GM12878 (cell line): Measurements from ENCODE around the gene CACNA1G. TPM values are rescaled to one million over a fixed set of nuclear protein-coding genes. Genes with fewer than 3 reads are reported as not detected.

Experiments used
- ESRRA ChIP-seq: IDR thresholded peaks from 2 replicates; pipeline ENCODE4 v1.6.1; 2012; ENCODE audit warnings: mild to moderate bottlenecking, low read length, improper control_type of control experiment
- ETV6 ChIP-seq, 2 experiments: fragments of 450-650 bp in 1 of 2; IDR thresholded peaks in 1 of 2; conservative IDR thresholded peaks in 1 of 2; 2 replicates each; pipeline ENCODE4 v1.6.1; 2014; ENCODE audit warnings: antibody characterized with exemption in 1 of 2, borderline replicate concordance in 1 of 2, low read depth in 1 of 2, mild to moderate bottlenecking in 1 of 2, moderate library complexity in 1 of 2
- JUND ChIP-seq: IDR thresholded peaks from 2 replicates; pipeline ENCODE4 v1.6.1; 2012; ENCODE audit warnings: low read depth, mild to moderate bottlenecking, low read length, improper control_type of control experiment, moderate library complexity
- KLF5 ChIP-seq: fragments of 450-650 bp; IDR thresholded peaks from 2 replicates; pipeline ENCODE4 v1.6.1; 2014; ENCODE audit warnings: mild to moderate bottlenecking; ENCODE audit not compliant: partially characterized antibody
- MYC ChIP-seq: IDR thresholded peaks from 2 replicates; pipeline ENCODE4 v1.6.1; 2011; ENCODE audit warnings: mild to moderate bottlenecking, low read length, moderate library complexity, inconsistent platforms; ENCODE audit not compliant: insufficient read depth, insufficient replicate concordance, insufficient read length, severe bottlenecking
- NFYA ChIP-seq: IDR thresholded peaks from 2 replicates; pipeline ENCODE4 v1.6.1; 2011; ENCODE audit warnings: low read depth, mild to moderate bottlenecking, low read length, improper control_type of control experiment, borderline replicate concordance
- NR2F1 ChIP-seq: fragments of 450-650 bp; conservative IDR thresholded peaks from 2 replicates; pipeline ENCODE4 v1.6.1; 2017; ENCODE audit warnings: mild to moderate bottlenecking
- PBX3 ChIP-seq: IDR thresholded peaks from 2 replicates; pipeline ENCODE4 v1.6.1; 2011; ENCODE audit warnings: mild to moderate bottlenecking, low read depth, low read length, moderate library complexity; ENCODE audit not compliant: insufficient replicate concordance
- POLR2A ChIP-seq: IDR thresholded peaks from 2 replicates; pipeline ENCODE4 v1.6.1; 2011; ENCODE audit warnings: low read depth, mild to moderate bottlenecking, low read length
- PRDM15 ChIP-seq: fragments of 450-650 bp; formaldehyde crosslinking; IDR thresholded peaks from 2 replicates; pipeline ENCODE4 v1.4.0; 2020; ENCODE audit warnings: mild to moderate bottlenecking, moderate library complexity
- SMAD5 ChIP-seq: IDR thresholded peaks from 2 replicates; pipeline ENCODE4 v1.6.1; 2016; ENCODE audit warnings: antibody characterized with exemption, low read depth
- SMARCA5 ChIP-seq: fragments of 450-650 bp; IDR thresholded peaks from 2 replicates; pipeline ENCODE4 v1.6.1; 2017; ENCODE audit warnings: mild to moderate bottlenecking
- SPI1 ChIP-seq: IDR thresholded peaks from 2 replicates; pipeline ENCODE4 v1.6.1; 2011; ENCODE audit warnings: low read depth, mild to moderate bottlenecking, low read length, moderate library complexity, borderline replicate concordance; ENCODE audit not compliant: insufficient read depth
- TCF3 ChIP-seq: IDR thresholded peaks from 2 replicates; pipeline ENCODE4 v1.6.1; 2012; ENCODE audit warnings: low read depth, mild to moderate bottlenecking, low read length, borderline replicate concordance; ENCODE audit not compliant: insufficient read depth
- ZSCAN29 ChIP-seq: fragments of 450-650 bp; IDR thresholded peaks from 2 replicates; pipeline ENCODE4 v1.6.1; 2017; ENCODE audit warnings: mild to moderate bottlenecking, moderate library complexity
- polyA plus RNA-seq, 11 experiments: library from polyadenylated mRNA; depleted of rRNA in 4 of 11; unstranded in 6 of 11; stranded (reverse) in 5 of 11; fragments of >200 nt; fragmentation: Nextera tagmentation in 4 of 11; fragmentation: Illumina TruSeq in 1 of 11; extraction: Ambion mirVana in 4 of 11; extraction: Trizol in 1 of 11; gene quantifications; 1 replicate in 1 of 11; 2 replicates in 10 of 11; pipeline versions ENCODE4 v1.2.1 to v1.2.3, GENCODE V29; 2011 to 2016; ENCODE audit warnings: inconsistent platforms in 2 of 11, missing spikeins in 2 of 11, low read depth in 1 of 11
- total RNA-seq, 4 experiments: library from RNA; depleted of rRNA in 3 of 4; stranded (reverse); fragments of >200 nt in 3 of 4; fragmentation: Illumina TruSeq in 1 of 4; extraction: Trizol in 1 of 4; gene quantifications; 2 replicates each; pipeline versions ENCODE4 v1.2.1 to v1.2.3, GENCODE V29; 2013 to 2021
- TF ChIP-seq, protein P1 (sequence below): fragments of 150-350 bp; IDR thresholded peaks from 2 replicates; pipeline ENCODE4 v1.6.1; 2016; ENCODE audit warnings: low read depth, low read length
- TF ChIP-seq, protein P2 (sequence below): IDR thresholded peaks from 2 replicates; pipeline ENCODE4 v1.6.1; 2011; ENCODE audit warnings: borderline replicate concordance, low read depth, mild to moderate bottlenecking, moderate library complexity, mixed read lengths, low read length; ENCODE audit not compliant: insufficient read depth; ENCODE audit errors: extremely low read length

The CACNA1G gene
- total and polyA plus RNA-seq, 10 of the 15 experiments (the other 5 are each of a cell fraction or from before 2014, with no cell fraction given) = 0.03 to 0.15 TPM; not detected in 8

- TF ChIP-seq, protein P1, sequence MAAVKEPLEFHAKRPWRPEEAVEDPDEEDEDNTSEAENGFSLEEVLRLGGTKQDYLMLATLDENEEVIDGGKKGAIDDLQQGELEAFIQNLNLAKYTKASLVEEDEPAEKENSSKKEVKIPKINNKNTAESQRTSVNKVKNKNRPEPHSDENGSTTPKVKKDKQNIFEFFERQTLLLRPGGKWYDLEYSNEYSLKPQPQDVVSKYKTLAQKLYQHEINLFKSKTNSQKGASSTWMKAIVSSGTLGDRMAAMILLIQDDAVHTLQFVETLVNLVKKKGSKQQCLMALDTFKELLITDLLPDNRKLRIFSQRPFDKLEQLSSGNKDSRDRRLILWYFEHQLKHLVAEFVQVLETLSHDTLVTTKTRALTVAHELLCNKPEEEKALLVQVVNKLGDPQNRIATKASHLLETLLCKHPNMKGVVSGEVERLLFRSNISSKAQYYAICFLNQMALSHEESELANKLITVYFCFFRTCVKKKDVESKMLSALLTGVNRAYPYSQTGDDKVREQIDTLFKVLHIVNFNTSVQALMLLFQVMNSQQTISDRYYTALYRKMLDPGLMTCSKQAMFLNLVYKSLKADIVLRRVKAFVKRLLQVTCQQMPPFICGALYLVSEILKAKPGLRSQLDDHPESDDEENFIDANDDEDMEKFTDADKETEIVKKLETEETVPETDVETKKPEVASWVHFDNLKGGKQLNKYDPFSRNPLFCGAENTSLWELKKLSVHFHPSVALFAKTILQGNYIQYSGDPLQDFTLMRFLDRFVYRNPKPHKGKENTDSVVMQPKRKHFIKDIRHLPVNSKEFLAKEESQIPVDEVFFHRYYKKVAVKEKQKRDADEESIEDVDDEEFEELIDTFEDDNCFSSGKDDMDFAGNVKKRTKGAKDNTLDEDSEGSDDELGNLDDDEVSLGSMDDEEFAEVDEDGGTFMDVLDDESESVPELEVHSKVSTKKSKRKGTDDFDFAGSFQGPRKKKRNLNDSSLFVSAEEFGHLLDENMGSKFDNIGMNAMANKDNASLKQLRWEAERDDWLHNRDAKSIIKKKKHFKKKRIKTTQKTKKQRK = no peak
- TF ChIP-seq JUND = no peak
- TF ChIP-seq KLF5 = no peak
- TF ChIP-seq NR2F1 = peak; percentile 88
- no peak for TF ChIP-seq MYC
- TF ChIP-seq ESRRA = no peak
- TF ChIP-seq SMARCA5 = no peak
- no peak for TF ChIP-seq PRDM15 (CRISPR knock-in tag)
- TF ChIP-seq TCF3 = peak; percentile 49; the same call in 1 of the 2 replicates
- TF ChIP-seq SPI1 = no peak
- TF ChIP-seq SMAD5 = no peak
- TF ChIP-seq, protein P2, sequence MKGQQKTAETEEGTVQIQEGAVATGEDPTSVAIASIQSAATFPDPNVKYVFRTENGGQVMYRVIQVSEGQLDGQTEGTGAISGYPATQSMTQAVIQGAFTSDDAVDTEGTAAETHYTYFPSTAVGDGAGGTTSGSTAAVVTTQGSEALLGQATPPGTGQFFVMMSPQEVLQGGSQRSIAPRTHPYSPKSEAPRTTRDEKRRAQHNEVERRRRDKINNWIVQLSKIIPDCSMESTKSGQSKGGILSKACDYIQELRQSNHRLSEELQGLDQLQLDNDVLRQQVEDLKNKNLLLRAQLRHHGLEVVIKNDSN = no peak
- TF ChIP-seq PBX3 = peak; percentile 85
- no peak for TF ChIP-seq ZSCAN29
- no peak for TF ChIP-seq NFYA
- no peak for TF ChIP-seq ETV6 (conservative IDR thresholded peaks at IDR 0.05 in 1 of 2, IDR thresholded peaks at IDR 0.05 in 1 of 2; ENCODE audit: borderline replicate concordance in 1 of 2, low read depth in 1 of 2)
- peak; percentile 61 for TF ChIP-seq POLR2A
These were observed 18.5 kb upstream of the CACNA1G start (continued) for GRCh38 chr17:50541716-50542688.
